Hypothalamus (tissue), 51 donors: Measurements from ENCODE around the gene IRF2.
A peak's percentile ranks its signal among the peaks of the same experiment; 100 is the strongest.
"Not testable (repeated sequence)": the region's sequence is repeated elsewhere in the genome, so short reads cannot be mapped to it uniquely, and the experiment has no call there.

Experiments
- DNase-seq, 51 donors: peaks; one replicate each; lab custom pipeline; 2025; lab: John Stamatoyannopoulos, UW

IRF2 gene

GRCh38 chr4:184376126-184376838 is 98.1 kb downstream of the IRF2 start:
- DNase-seq, result no peak

DNA sequence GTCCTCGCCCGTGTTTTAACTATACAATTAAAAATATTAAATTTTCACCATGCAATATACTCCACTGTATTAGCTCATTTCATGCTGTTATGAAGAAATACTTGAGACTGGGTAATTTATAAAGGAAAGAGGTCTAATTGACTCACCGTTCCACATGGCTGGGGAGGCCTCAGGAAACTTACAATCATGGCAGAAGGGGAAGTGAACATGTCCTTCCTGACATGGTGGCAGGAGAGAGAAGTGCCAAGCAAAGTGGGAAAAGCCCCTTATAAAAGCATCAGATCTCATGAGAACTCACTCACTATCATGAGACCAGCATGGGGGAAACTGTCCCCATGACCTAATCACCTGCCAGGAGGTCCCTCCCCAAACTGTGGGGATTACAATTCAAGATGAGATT is 98.7 kb downstream of the IRF2 start:
- DNase-seq, result not testable (repeated sequence)

DNA sequence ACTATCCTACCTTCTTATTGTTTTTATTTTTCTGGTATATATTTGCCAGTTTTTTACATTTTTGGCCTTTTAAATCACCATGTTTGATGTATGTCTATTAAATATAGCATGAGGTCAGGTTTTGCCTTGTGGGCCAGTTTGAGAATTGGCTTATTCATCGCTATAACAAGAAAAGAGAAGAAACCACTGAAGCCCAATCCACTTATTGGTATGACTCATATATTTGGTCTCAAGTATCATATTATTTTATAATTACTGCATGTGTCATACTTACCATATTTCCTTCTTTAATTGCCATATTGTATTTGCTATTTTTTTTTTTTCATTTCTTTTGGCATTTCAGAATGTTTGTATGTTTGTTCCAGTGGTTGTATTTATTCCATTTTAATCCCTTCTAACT is 99.3 kb downstream of the IRF2 start:
- DNase-seq, result no peak

DNA sequence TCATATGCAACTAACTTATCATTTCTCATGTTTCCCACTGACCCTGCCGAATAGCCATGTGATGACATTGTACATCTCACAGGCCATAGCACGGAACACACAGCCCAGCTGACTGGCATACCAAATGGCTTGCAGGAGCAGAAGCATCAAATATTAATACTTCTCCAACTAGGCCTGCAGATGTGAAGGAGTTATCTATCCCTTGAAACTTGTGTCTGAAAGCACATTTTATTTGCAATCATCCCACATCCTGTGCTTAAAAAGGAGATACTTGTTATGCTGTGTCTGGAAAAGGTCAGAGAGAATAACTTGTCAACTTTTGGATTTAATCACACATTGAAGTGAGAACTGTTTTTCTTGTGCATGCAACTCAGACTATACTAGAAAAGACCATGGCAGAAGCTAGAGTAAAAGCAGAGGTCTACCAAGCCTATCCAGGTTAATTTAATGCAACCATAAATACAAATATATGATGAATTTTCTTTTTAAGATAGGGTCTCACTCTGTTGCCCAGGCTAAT is 100.4 kb downstream of the IRF2 start:
- DNase-seq, result no peak

GRCh38 chr4:184371390-184371787 is 103.0 kb downstream of the IRF2 start:
- DNase-seq, result no peak

DNA sequence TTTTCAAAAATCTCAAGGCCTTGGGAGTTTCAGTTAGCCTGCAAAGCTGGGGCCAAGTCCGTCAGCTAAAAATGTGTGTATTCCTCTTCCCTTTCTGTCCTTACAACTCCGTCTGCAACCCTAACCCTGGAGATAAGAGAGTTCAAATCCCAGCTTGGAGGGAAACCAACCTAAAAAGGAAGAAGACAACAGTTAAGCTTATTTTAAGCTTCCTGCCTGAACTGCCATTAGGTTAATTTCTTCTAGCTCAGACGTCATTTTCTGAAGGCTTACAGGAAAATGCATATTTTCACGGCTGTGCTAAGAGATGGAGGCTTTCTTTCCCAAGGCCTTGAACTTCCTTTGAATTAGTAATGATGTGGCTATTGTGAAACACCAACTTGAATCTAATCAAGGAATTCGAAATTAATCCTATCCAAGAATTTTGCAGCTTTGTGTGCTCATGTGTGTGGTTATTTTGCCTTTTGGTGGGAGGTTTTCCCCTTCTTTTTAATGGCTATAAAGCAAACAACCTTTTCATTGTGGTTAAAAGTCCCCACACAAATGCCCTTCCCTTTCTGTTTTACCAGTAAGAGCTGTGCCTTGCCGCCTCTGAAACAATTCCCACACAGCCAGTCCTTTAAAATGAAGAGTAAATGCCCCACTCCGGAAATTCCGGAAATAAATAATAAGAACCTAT is 103.5 kb downstream of the IRF2 start:
- no peak for DNase-seq

DNA sequence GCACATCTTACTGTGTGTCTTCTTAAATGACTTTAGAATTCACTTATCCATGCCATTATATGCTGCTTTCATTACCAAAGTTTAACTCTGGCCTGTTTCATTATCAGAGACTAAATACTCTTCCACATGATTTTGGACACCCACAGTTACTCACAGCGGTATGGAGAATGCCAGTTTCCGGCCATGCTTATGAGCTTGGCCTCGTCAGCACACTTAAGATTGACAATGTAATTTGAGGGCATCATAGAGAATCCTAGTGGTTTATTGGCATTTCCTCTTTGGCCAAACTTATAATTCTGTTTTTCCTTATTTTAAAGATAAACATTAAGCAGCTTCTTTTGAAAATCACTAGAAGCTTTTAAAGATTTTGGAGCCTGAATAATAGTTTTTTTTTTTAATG is 104.5 kb downstream of the IRF2 start:
- no peak for DNase-seq

- no peak for DNase-seq
Observed at GRCh38 chr4:184368731-184369130, 105.6 kb downstream of the IRF2 start.

DNA sequence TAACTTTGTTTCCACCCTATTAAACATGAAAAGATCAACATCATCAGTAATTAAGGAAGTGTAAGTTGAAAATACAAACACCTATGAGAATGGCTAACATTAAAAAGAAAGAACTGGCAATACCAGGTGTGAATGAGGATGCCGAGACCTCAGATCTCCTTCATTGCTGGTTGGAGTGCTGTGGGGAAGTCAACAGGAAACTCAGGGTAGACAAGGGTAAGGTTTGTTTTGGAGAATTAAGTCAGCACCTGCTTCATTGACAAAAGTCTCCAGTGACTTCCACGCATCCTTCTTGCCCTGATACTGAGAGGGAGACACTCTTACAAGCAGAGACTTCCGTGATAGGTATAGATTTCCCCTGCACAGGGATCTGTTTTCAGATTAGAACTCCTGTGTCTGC is 106.1 kb downstream of the IRF2 start:
- DNase-seq, result no peak

DNA sequence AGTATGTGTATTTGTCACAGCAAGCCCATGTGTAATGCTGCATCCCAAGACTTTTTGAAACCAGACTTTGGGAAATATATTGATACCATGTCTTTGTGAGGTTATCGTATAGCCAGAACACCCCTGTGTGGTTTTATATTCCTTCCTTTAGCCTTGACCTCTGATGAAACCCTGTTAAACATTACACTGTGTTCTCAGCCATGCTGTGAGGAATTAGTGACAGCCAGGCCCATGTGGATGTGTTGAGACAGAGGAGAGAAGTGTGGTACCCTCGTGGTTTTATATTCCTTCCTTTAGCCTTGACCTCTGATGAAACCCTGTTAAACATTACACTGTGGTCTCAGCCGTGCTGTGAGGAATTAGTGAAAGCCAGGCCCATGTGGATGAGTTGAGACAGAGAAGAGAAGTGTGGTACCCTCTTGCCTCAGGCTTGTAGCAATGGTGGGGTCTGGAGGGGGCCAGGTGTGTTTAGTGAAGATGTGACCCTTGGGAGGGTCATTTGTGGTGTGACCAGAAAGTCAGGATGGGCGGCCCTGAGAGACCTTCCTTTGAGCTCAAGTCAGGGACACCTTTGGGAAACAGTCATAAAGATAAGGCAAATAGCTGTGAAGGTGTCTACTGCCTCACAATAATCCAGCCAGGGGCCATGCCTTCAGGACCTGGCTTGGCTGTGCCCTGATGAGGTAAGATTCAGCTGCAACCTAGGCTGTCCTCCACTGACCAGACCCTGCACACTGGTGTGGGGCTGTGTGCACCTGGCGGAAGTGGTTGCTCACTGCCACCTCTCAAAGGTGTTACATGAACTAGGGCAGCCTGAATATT is 110.0 kb downstream of the IRF2 start:
- DNase-seq, result no peak

GRCh38 chr4:184363258-184363657 is 111.1 kb downstream of the IRF2 start:
- DNase-seq, result no peak

DNA sequence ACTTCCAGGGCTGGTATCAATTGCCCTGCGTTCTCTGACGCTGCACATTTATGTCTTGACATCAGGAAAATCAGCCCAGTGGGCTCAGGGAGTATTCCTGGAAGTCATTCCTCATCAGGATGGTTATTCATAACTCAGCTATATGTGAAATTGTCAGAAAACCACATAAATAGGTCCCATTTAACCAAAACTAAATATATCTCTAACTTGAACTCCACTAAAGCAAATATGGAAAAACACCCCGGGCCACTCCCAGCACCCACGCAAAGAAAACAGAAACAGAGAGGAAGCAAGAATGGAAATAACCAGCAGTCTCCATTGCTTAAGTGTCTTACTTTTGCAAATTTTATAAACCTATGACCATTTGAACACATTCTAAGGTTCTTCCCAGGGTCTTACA is 112.0 kb downstream of the IRF2 start:
- no peak for DNase-seq

- no peak for DNase-seq
Observed at GRCh38 chr4:184361443-184361842, 112.9 kb downstream of the IRF2 start.

DNA sequence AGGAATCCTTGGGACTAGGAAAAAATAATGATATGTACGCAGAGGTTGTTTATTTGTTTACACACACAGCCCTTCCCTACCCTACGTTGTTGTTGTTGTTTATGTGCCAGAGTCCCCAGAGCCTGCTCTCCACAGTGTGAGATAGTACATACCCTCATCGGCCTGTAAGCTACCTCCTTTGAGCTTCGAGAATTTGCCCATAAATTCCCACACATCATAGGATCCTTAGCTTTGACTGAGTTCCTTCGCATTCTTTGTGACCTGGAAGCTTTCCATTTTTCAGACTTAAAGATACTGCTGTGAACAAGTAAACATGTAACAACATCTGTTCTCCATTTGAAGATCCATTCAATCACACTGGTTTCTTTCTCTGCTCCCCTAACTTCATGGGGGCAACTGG is 114.5 kb downstream of the IRF2 start:
- no peak for DNase-seq

GRCh38 chr4:184358521-184359232 is 115.7 kb downstream of the IRF2 start:
- DNase-seq, result peak in 2 of 51 donors; percentile 15 to 24

GRCh38 chr4:184357772-184358171 is 116.6 kb downstream of the IRF2 start:
- DNase-seq, result no peak

- DNase-seq, result no peak
Observed at GRCh38 chr4:184357165-184357564, 117.2 kb downstream of the IRF2 start.

DNA sequence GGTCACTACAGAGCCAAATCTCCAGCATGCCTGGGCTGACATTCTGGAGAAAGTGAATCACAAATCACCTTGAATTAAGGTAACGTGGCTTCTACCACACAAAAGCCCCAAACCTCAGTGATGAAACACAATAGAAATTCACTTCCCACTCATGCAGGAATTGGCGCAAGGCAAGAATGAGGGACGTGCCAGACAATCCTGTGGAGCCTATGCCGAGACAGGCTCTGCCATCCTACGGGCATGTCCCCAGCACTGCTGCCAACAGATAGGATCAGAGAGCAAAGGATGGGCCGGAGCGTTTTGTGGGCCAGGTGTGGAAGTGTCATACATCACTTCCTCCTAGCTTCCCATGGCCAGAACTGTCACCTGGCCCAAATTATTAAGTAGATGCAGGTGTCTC is 118.0 kb downstream of the IRF2 start:
- DNase-seq, result no peak

- DNase-seq, result no peak
Observed at GRCh38 chr4:184355857-184356256, 118.5 kb downstream of the IRF2 start.

GRCh38 chr4:184355111-184355604 is 119.2 kb downstream of the IRF2 start:
- peak in 8 of 51 donors; percentile 3 to 41 (median 12) for DNase-seq

GRCh38 chr4:184352891-184353290 is 121.5 kb downstream of the IRF2 start:
- no peak for DNase-seq
